ENCODE measurements around the gene PGGHG.
"Not testable (repeated sequence)": the region's sequence is repeated elsewhere in the genome, so short reads cannot be mapped to it uniquely, and the experiment has no call there.

Gene PGGHG

GRCh38 chr11:329886-330253 lies 40.9 kb downstream of the PGGHG start:
- no peak for DNase-seq (ENCODE audit: low read depth in 3 of 3)

GRCh38 chr11:330307-330693 lies 41.4 kb downstream of the PGGHG start:
- no peak for DNase-seq (ENCODE audit: low read depth in 3 of 3)

GRCh38 chr11:330694-331357 lies 41.9 kb downstream of the PGGHG start:
- no peak for DNase-seq (ENCODE audit: low read depth in 3 of 3)

- no peak for DNase-seq (ENCODE audit: low read depth in 3 of 3)
These were observed 42.6 kb downstream of the PGGHG start for GRCh38 chr11:331358-332060.

DNA sequence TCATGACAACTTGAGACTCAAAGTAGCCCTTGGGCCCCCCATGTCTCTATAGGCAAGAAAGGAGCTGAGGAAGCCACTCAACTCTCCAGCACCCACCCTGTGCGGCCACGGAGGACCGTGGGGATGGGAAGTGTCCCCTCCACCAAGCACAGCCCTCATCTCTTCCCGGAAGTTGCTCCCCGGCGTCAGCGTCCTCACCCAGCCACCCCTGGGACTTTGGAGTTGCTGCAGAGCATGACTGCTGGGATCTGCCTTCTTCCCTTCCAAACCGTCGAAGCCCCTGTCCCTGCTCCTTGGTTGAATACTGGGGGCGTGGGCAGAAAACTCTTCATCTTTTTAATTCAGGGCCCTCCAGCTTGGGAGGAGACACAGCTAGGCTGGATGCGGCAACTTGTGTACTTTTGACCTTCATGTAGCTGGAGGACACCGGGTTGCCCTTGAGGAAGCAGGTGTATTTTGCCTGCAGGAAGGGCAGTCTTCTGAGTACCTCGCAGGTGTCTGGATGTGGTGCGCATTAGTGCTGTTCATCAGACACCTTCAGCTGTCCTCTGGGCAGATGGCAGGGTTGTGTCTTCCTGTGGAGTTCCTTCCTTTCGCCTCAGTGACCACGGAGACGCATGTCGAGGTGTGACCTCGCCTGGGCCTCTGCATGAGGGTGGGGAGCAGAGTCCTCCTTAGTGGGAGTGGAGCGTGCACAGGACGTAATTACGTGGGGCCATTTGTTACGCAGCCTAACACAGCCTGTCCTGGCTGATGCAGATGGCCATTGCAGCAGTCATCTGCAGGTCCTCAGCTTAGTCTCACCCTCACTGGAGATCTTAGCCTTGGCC lies 43.9 kb downstream of the PGGHG start:
- DNase-seq (ENCODE audit: low read depth in 3 of 3) = no peak

DNA sequence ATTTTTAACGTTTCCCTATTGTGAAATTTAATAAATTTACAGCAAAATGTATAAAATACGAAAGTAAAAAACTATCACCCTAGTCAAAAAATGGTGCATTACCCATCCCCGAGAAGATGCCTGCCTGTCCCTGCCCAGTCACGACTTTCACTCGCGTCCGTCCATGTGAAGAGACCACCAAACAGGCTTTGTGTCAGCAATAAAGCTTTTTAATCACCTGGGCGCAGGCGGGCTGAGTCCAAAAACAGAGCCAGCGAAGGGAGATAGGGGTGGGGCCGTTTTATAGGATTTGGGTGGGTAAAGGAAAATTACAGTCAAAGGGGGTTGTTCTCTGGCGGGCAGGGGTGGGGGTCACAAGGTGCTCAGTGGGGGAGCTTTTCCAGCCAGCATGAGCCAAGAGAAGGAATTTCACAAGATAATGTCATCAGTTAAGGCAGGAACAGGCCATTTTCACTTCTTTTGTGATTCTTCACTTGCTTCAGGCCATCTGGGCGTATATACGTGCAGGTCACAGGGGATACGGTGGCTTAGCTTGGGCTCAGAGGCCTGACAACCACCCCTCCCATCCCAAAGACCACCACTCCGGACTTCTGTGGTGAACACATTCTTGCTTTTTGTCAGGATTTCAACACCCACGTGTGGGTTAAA lies 44.8 kb downstream of the PGGHG start:
- DNase-seq (ENCODE audit: low read depth in 3 of 3) = not testable (repeated sequence)

- no peak for DNase-seq (ENCODE audit: low read depth in 3 of 3)
These were observed 45.5 kb downstream of the PGGHG start for GRCh38 chr11:334264-334994.

- DNase-seq (ENCODE audit: low read depth in 3 of 3) = no peak
These were observed 47.1 kb downstream of the PGGHG start for GRCh38 chr11:335779-336658.

DNA sequence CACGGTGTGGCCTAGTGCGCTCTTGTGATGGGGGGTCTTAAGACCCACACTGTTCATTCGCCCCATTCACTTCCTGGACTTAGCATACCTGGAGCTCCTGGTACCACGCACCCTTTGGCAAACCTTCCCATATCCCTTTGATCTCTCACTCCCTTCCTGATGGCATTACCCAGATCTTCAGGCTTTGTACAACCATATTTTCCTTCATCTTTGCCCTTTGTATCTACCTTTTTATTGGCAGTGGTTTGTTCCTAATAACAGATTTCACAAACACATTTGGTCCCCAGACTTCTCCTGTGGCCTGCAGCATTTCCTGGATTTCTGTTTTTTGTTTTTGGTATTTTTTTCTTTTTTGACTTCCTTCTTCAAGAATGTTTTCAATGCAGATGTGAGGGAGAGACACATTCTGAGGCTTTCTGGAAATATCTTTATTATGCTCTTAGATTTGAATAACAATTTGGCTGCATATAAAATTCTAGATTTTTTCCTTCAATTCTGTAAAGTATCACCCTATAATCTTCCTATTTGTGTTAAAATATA lies 47.8 kb downstream of the PGGHG start:
- no peak for DNase-seq (ENCODE audit: low read depth in 3 of 3)

- no peak for DNase-seq (ENCODE audit: low read depth in 3 of 3)
These were observed 48.8 kb downstream of the PGGHG start for GRCh38 chr11:337711-338110.

- no peak for DNase-seq (ENCODE audit: low read depth in 3 of 3)
These were observed 51.0 kb downstream of the PGGHG start for GRCh38 chr11:339963-340362.

DNA sequence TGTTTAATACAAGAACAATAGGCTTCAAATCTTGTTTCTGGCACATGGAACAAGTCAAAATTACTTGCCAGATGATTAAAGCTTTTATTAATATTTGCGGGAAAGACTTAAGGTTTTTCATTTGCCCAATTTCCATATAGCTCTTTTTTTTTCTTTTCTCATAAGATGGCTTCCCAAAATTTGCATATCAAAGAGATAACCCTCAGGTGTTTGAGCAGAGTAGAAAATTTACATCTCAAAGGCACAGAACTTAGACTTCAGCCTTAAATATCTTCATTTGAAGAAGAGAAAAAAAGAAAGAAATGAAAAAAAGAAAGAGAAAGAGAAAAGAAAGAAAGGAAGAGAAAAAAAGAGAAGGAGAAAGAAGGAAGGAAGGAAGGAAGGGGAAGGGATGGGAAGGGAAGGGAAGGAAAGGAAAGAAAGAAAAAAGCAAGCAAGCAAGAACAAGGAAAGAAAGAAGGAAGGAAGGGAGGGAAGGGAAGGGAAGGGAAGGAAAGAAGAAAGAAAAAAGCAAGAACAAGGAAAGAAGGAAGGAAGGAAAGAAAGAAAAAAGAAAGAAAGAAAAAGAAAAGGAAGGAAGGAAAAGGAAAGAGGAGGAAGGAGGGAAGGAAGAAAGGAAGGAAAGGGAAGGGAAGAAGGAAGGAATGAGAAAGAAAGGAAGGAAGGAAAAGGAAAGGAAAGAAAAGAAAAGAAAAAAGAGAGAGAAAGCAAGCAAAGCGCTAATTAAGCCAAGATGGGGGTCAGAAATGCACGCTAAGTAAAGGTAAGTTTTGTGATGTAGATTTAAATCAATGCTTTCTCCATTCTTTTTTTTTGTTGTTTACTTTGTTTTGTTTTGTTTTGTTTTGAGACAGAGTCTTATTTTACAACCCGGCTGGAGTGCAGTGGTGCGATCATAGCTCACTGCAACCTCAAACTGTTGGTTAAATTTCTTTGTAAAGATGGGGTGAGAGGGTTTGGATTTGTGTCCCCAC lies 51.9 kb downstream of the PGGHG start:
- DNase-seq (ENCODE audit: low read depth in 3 of 3) = no peak

DNA sequence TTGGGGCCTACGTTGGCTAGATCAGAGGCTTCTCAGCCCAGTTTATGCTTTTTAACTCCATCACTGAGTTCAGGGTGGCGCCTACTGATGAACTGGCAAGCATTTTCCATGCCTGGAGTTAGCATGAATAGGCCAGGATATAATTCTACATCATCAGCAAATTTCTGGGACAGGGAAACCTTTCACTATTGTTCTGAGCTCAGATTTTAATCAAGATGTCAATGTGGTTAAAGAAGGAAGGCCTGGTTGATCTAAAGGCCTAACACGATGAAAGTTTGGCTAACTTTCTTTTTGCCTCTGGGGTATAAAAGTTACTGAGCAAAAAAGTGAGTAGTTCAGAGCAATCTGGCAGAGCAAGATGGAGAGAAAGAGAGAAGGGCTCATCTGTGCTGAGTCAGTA lies 53.4 kb downstream of the PGGHG start:
- no peak for DNase-seq (ENCODE audit: low read depth in 3 of 3)

- no peak for DNase-seq (ENCODE audit: low read depth in 3 of 3)
These were observed 56.1 kb downstream of the PGGHG start for GRCh38 chr11:344836-345578.
